A673 (cell line): ENCODE measurements around the gene BCR. TPM values are rescaled to one million over a fixed set of nuclear protein-coding genes. Genes with fewer than 3 reads are reported as not detected.

Source experiments
- BruUV-seq: library from RNA; stranded (reverse); fragments of 400-500 nt; replicated peaks from 2 replicates; lab custom pipeline; 2021; lab: Mats Ljungman, UMichigan
- CTCF ChIA-PET: fragments of 300-600 bp; sonication (Branson Sonifier 250); formaldehyde crosslinking; loops from one replicate; lab custom pipeline; 2022; ENCODE audit warnings: antibody characterized with exemption; lab: Charles Lee
- POLR2A ChIA-PET: fragments of 300-600 bp; sonication (Branson Sonifier 250); formaldehyde crosslinking; loops from one replicate; lab custom pipeline; 2022; ENCODE audit warnings: antibody characterized with exemption; ENCODE audit not compliant: low non-redundant PET; lab: Charles Lee
- DNase-seq: peaks from one replicate; pipeline ENCODE4 v3.0.0-alpha.2; 2015; ENCODE audit warnings: low spot score
- H3K27ac ChIP-seq: fragments of 200-600 bp; sonication (generic); 2 replicates; pipeline ENCODE4 v1.5.1; 2016; ENCODE audit warnings: mixed run types, low read depth, mild to moderate bottlenecking, mixed read lengths, antibody characterized with exemption, low read length; ENCODE audit not compliant: poor library complexity, severe bottlenecking
- H3K27me3 ChIP-seq: fragments of 200-600 bp; sonication (generic); replicated peaks from 2 replicates; pipeline ENCODE4 v1.6.1; 2017; ENCODE audit warnings: mixed run types, low read depth, mild to moderate bottlenecking, mixed read lengths, antibody characterized with exemption, low read length; ENCODE audit not compliant: insufficient read depth, poor library complexity
- H3K36me3 ChIP-seq: fragments of 200-600 bp; sonication (generic); 2 replicates; pipeline ENCODE4 v1.6.1; 2016; ENCODE audit warnings: mixed run types, mild to moderate bottlenecking, mixed read lengths, antibody characterized with exemption, low read length; ENCODE audit not compliant: insufficient read depth, poor library complexity, severe bottlenecking
- H3K4me1 ChIP-seq: fragments of 200-600 bp; sonication (generic); 2 replicates; pipeline ENCODE4 v1.6.1; 2017; ENCODE audit warnings: mixed run types, mild to moderate bottlenecking, mixed read lengths, antibody characterized with exemption, low read length; ENCODE audit not compliant: insufficient read depth, poor library complexity, severe bottlenecking
- H3K4me3 ChIP-seq: fragments of 200-600 bp; sonication (generic); 2 replicates; pipeline ENCODE4 v1.5.1; 2016; ENCODE audit warnings: low read depth, mixed run types, mild to moderate bottlenecking, mixed read lengths, low read length; ENCODE audit not compliant: poor library complexity, severe bottlenecking
- H3K9me3 ChIP-seq: fragments of 200-600 bp; sonication (generic); 2 replicates; pipeline ENCODE4 v1.6.1; 2016; ENCODE audit warnings: mixed run types, low read depth, mild to moderate bottlenecking, mixed read lengths, antibody characterized with exemption, low read length; ENCODE audit not compliant: poor library complexity, severe bottlenecking
- CTCF ChIP-seq: fragments of 300-800, 200-600 bp; sonication (generic); conservative IDR thresholded peaks from 2 replicates; pipeline ENCODE4 v1.5.1; 2017; ENCODE audit warnings: low read depth, mild to moderate bottlenecking, antibody characterized with exemption, low read length, moderate library complexity, mixed read lengths
- EZH2 ChIP-seq: fragments of 200-600 bp; sonication (generic); IDR thresholded peaks from 2 replicates; pipeline ENCODE4 v1.6.1; 2017; ENCODE audit warnings: borderline replicate concordance, low read depth, mild to moderate bottlenecking, mixed read lengths, antibody characterized with exemption, low read length; ENCODE audit not compliant: poor library complexity, severe bottlenecking
- intact Hi-C: fragments of 100-400 bp; cut with micrococcal nuclease; formaldehyde crosslinking; loops from one replicate; pipeline ENCODE4 v1.10.0; 2022; ENCODE audit not compliant: unreplicated experiment
- total RNA-seq: library from RNA; stranded (reverse); gene quantifications from 2 replicates; pipeline ENCODE4 v1.2.3, GENCODE V29; 2021

Gene BCR
- total RNA-seq, 1 experiment from 2014 or later, result 63.1 TPM

- TF ChIP-seq CTCF, result no peak
- TF ChIP-seq EZH2, result no peak
- CTCF ChIA-PET, result no interaction called here
- no peaks in the 10 kb centered on the region for H3K36me3 ChIP-seq
- intact Hi-C loops, result no loop called here
- POLR2A ChIA-PET, result no interaction called here
- DNase-seq, result no peak
- BruUV-seq, result no TSS peak
- H3K4me3 ChIP-seq, result no peak overlapping the region
- no peaks in the 10 kb centered on the region for H3K9me3 ChIP-seq
- no peak overlapping the region for H3K27ac ChIP-seq
- no peaks in the 10 kb centered on the region for H3K27me3 ChIP-seq
- no peaks in the 10 kb centered on the region for H3K4me1 ChIP-seq
These were observed 77.8 kb downstream of the BCR start for GRCh38 chr22:23257889-23258825.

GRCh38 chr22:23258826-23259170 lies 78.5 kb downstream of the BCR start:
- H3K9me3 ChIP-seq, result no peaks in the 10 kb centered on the region
- no peaks in the 10 kb centered on the region for H3K36me3 ChIP-seq
- intact Hi-C loops, result no loop called here
- ChIA-PET CTCF (no interaction called here), POLR2A (no interaction called here)
- H3K4me3 ChIP-seq, result no peak overlapping the region
- DNase-seq, result no peak
- TF ChIP-seq CTCF (no peak), EZH2 (no peak)
- H3K4me1 ChIP-seq, result no peaks in the 10 kb centered on the region
- BruUV-seq, result no TSS peak
- H3K27me3 ChIP-seq, result no peaks in the 10 kb centered on the region
- no peak overlapping the region for H3K27ac ChIP-seq

GRCh38 chr22:23259916-23260644 lies 79.8 kb downstream of the BCR start:
- no peak for DNase-seq
- no peak overlapping the region for H3K4me3 ChIP-seq
- H3K27ac ChIP-seq, result no peak overlapping the region
- TF ChIP-seq EZH2 (no peak), CTCF (no peak)
- intact Hi-C loops, result no loop called here
- ChIA-PET POLR2A (no interaction called here), CTCF (no interaction called here)
- BruUV-seq, result no TSS peak
- no peaks in the 10 kb centered on the region for H3K4me1 ChIP-seq
- H3K27me3 ChIP-seq, result no peaks in the 10 kb centered on the region
- no peaks in the 10 kb centered on the region for H3K9me3 ChIP-seq
- peaks cover 9% of the 10 kb centered on the region for H3K36me3 ChIP-seq
